GM21576 (cell line): ENCODE data around the gene PEF1.

Source experiments
- ATAC-seq: cut with Tn5 transposase; IDR thresholded peaks from one replicate; pipeline ENCODE4 v1.9.1; 2021; ENCODE audit warnings: mild to moderate bottlenecking, moderate library complexity; ENCODE audit not compliant: unreplicated experiment

PEF1 gene

GRCh38 chr1:31655756-31656155 lies 11.1 kb upstream of the PEF1 start:
- ATAC-seq: no peak

DNA sequence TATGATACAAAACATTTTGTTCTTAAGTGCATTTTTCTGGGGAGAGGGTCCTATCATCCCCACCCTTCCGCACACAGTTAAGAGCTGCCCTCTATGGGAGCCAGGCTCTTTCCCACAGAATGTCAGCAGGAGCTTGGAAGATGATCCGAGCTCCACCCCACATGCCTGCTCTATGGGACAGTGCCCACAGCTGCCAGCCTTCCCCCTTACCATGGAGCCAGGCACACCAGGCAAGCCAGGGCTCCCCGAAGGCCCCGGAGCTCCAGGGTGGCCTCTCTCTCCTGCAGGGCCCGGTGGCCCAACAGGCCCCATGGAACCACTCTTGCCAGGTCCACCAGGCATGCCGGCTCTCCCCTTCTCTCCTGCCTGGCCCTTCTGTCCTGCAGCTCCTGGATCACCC lies 10.4 kb upstream of the PEF1 start:
- ATAC-seq: no peak

DNA sequence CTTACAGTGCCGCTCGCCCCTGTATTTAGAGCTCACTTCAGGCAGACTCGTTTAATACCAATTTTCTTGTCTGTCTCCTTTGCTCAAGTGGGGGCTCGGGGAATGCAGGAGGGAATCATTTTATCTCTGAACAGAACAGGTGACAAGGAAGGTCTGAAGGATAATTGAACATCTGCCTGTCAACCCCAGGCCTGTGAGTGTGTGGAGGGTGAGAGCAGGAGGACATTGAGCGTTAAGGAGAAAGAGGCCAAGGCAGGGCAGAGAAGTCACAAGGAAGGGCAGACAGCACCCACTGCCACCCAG lies 9.7 kb upstream of the PEF1 start:
- ATAC-seq: no peak

DNA sequence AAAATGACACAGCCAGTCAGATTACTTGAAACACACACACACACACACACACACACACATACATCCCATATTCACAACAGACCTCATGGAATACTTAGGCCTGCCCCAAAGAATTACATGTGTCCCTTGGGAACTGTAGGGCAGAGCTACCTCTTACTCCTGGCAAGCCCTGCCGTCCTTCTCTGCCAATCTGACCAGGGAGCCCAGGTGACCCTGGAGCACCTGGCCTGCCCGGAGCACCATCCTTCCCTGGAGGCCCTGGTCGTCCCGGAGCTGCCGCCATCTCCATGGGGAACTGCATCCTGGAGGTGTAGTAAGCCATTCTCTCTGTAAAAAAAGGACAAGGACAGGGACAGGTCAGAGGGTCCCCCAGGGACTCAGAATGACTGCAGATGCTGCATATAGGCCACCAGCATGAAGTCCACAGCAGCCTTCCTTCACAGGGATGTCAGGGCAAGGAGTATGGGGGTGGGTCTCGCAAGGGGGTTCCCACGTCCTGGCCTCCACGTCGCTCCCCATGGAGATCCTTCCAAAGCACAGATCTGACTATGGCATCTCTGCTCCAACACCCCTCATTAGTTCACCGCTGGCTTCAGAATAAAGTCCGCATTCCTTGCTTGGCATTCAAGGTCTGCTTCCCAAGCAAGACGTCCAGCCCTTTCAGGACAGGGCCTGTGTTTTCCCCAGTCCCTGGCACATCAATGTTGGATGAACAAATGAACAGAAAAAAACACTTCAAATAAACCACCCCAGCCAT lies 9.2 kb upstream of the PEF1 start:
- no peak for ATAC-seq

GRCh38 chr1:31652891-31653499 lies 8.3 kb upstream of the PEF1 start:
- ATAC-seq: no peak

- ATAC-seq: no peak
Observed at GRCh38 chr1:31651766-31652165, 7.1 kb upstream of the PEF1 start.

- ATAC-seq: no peak
Observed at GRCh38 chr1:31651089-31651420, 6.4 kb upstream of the PEF1 start.

GRCh38 chr1:31650161-31651088 lies 5.7 kb upstream of the PEF1 start:
- no peak for ATAC-seq

DNA sequence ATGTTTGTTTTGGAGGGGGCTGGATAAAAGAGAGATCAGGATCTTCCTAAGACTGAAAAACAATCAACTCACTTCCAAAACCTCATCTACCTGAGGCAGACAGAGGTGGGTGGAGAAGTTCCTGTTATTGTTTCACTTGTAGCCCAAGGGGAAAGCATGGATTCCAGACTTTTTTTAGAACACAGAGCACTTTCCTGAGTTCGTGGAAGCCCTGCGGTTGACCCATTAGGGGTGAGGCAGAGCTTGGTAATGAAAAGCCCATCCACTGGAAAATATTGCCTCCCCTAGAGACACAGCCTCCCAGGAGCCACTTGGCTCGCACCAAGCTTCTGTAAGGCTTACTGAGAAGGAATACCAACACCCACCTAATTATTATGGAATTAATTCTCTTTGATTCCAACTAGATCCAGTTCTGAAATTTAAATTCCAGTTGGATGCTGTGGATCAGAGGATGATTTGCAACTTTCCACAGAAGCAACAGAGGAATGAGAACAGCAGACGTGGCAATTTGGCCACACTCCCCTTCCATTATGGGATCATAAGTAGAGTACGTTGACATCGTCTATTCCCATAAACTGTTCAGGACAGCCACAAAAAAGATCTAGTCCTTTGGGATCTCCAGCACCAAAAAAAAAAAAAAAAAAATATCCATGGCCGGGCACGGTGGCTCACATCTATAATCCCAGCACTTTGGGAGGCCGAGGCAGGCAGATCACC lies 4.1 kb upstream of the PEF1 start:
- no peak for ATAC-seq

DNA sequence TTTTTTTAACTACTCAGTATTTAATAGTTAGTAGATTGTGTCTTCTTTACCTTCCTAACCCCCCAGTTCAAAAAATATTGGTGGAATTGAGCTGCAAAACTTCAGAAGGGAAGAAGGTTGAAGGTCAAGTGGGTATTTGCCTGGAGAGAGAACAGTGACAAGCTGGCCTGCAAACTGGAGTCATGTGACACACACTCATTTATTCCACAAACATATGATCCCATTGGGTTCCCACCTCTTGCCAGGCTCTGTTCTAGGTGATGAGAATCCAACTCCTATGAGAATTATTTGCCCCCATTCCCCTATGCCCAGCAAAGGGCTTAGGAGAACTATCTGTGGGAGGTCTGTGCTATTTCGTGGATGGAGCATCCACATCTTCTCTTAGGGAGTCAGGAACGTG lies 3.5 kb upstream of the PEF1 start:
- no peak for ATAC-seq

GRCh38 chr1:31647106-31647505 lies 2.4 kb upstream of the PEF1 start:
- no peak for ATAC-seq

DNA sequence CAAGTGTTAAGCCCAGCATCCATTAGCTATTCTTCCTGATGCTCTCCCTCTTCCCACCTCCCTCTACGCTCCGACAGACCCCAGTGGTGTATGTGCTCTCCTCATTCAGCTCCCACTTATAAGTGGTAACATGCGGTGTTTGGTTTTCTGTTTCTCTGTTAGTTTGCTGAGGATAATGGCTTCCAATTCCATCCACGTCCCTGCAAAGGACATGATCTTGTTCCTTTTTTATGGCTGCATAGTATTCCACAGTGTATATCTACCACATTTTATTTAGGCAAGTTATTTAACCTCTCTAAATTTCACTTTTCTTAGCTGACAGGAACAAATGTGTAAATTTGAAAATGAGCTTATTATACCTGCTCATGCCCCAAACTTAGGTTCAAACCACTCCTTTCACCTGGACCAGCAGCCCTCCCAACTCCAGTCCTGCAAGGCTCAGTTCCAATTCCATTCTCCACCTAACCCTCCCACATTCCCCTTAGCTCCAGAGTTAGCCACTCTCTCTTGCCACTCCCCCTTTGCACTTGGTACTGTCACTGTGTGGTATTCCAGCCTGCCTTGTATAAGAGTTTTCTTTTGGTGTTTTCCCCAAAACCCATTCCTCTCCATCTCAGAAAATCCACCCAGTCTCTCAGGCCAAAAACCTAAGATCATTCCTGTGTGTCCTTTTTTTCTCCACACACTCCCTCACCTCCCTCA lies 1.7 kb upstream of the PEF1 start:
- no peak for ATAC-seq

DNA sequence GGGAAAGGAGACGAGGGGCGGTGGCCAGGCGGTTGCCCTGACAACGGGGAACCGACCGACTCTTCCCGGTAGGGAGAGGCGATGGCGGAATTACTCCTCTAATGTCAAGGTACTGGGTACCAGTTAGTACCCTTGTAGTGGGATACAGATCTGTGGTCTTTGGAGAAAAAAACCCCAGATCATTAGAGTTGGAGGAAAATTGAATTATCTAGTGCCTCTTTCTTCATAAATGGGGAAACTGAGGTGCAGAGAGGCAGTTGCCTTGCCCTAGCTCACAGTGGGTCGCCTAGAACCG lies 545 bp upstream of the PEF1 start:
- ATAC-seq: no peak

GRCh38 chr1:31643976-31644559 lies 608 bp downstream of the PEF1 start:
- no peak for ATAC-seq

- no peak for ATAC-seq
Observed at GRCh38 chr1:31642897-31643296, 1.8 kb downstream of the PEF1 start.

- ATAC-seq: no peak
Observed at GRCh38 chr1:31642366-31642765, 2.3 kb downstream of the PEF1 start.

DNA sequence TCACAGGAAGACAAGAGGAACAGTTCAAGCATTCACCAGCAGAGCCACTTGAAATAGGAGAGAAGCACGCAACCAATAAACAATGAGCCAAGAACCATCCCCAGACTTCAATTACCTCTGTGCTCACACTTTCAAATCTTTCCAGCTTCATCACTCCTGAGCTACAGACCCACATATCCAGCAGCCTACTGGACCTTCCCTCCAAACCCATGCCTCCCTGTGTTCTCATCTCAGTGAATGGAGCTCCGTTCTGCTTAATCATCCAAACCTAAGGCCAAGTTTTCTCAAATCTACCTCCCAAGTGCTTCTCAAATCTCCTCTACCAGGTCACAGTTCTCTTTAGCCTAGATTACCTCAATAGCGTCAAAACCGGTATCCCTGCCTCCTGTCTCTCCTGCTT lies 3.7 kb downstream of the PEF1 start:
- ATAC-seq: no peak

DNA sequence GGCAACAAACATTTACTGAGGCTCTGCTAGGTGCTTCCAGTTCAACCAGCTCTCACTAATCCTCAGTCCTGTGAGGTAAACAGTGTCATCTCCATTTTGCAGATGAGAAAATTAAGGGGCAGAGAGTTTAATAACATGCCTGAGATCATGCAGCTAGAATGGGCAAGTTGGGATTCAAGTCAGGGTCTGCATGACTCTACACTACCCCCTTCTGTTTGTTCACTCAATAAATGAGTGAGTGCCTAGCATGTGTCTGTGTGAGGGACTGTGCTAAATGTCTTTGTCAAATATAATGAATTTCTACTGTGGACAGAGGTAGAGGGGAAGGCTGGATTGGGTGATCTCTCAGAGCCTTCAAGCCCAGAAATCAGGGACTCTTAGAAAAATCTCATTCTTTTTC lies 4.5 kb downstream of the PEF1 start:
- ATAC-seq: no peak

DNA sequence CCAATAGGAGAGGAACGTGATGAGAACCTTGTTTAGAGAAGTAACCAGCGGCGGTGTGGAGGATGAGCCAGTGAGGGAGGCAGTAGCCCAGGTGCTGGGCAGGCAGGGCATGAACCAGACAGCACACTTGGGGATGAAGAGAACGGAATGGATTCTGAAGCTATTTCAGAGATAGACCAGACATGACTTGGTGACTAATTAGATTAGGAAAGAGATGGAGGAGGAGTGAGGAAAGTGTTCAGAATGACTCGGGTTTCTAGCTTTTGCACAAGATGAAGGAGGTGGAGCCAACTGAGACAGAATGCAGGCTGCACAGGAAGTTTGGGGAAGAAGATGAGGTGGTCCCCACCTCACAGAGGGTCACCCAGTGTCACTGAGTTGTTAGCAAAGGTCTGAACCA lies 5.1 kb downstream of the PEF1 start:
- ATAC-seq: no peak

DNA sequence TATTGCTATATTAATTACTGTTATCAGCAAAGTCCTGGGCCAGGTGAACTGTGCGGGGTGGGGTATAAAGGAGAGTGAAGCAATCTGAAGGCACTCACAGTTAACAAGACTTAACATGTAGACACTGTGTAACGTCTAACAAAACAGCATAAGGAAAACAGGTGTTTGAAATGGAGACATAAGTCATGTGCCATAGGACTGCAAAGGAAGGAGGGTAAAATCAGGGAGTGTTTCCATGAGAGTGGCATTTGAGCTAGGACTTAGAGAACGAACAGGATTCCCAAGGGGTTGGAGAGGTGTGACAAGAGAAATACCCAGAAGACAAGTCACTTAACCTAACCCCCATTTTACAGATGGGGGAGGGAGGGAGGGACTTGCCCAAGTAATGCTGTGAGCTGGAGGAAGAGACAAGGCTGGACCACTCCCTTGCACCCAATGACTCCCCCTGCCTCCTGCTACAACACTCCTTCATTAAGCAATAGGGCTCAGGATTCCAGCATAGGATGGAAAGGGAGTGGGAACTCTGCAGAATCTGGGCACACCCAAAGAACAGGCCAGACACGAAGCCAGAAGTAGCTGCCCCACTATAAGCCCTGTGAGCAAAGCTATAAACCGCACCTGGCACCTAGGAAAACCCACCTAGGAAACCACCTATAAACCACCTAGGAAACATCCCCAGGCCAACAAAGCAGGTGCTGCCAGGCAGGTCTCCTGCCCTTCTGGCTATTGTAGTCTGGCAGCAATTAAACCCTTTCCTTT lies 6.6 kb downstream of the PEF1 start:
- ATAC-seq: no peak
